ENCODE measurements around the gene SELENOK.

Gene SELENOK

GRCh38 chr3:53842436-53843194 is 49.0 kb downstream of the SELENOK start:
- no peak for DNase-seq (ENCODE audit: low read depth)

GRCh38 chr3:53841296-53841695 is 50.4 kb downstream of the SELENOK start:
- DNase-seq (ENCODE audit: low read depth) = no peak

GRCh38 chr3:53837331-53837730 is 54.3 kb downstream of the SELENOK start:
- DNase-seq (ENCODE audit: low read depth) = no peak

GRCh38 chr3:53836084-53836872 is 55.4 kb downstream of the SELENOK start:
- DNase-seq (ENCODE audit: low read depth) = no peak

DNA sequence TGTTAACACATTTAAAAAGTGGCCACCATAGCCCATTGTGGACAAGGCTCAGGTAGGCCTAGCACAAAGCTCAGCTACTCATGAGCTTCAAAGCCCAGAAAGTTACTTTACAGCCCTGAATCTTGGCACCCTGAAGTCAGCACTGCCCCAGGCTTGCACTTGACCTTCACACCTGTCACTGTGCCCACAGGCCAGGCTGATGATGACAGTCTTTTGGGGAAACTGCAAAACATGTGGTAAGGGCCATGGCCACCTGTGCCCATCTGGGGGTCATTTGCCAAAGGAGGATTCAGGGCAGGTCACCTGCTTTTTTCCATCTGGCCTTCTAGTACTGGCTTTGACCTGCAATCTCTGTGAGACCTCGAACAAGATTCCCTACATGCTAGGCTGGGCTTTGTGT is 56.4 kb downstream of the SELENOK start:
- DNase-seq (ENCODE audit: low read depth) = no peak

DNA sequence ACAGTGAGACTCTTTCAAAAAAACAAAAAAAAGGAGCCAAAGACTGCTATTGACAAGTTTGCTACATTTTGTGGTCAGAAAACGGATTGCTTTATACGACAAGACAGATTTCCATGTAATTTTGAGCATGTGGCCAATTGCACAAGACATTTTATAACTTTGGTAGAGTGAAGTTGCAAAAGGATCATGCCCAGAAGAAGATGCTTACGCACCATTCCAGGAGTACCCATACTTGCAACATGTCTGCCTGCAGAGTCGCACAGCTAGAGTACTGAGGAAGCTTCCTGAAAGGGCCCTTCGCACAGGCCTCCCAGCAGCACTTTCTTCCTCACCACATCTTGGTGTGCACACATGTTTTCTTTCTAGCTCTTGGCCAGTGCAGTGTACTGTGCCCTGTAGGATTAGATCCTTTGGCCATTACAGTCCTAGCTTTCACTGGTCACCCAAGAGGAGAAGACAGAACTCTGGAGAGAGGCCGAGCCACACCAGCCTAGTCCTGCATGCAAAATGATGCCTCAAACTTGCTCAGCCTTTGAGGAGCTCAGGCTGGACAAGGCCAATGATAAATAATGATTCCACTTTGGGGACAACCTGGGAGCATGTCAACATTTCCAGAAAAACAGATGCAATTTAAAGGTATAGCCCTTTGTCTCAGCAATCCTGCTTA is 57.1 kb downstream of the SELENOK start:
- DNase-seq (ENCODE audit: low read depth) = no peak
